ENCODE measurements around the gene SNORC. TPM values are rescaled to one million over a fixed set of nuclear protein-coding genes. Genes with fewer than 3 reads are reported as not detected.

SNORC gene
- 5.6 TPM for total RNA-seq (ENCODE audit: unreplicated experiment)
- long read RNA-seq, partial matches to known transcripts = 0 of 3 reads
- long read RNA-seq, other reads (novel, unspliced or antisense) = 2 of 3 reads

- Mint-ChIP-seq H3K4me1 (ENCODE audit: unreplicated experiment) (peaks cover 11% of the 10 kb centered on the region), H3K36me3 (ENCODE audit: low read depth, unreplicated experiment) (peaks cover 4% of the 10 kb centered on the region), H3K4me3 (ENCODE audit: unreplicated experiment) (no peak within 1 kb of the TSS), H3K27ac (ENCODE audit: unreplicated experiment) (peak within 1 kb of the TSS; percentile 39), H3K27me3 (ENCODE audit: unreplicated experiment) (peaks cover 15% of the 10 kb centered on the region), H3K9me3 (ENCODE audit: unreplicated experiment) (no peaks in the 10 kb centered on the region)
- no peak for DNase-seq (ENCODE audit: low spot score)
- TF ChIP-seq CTCF (IDR thresholded peaks at IDR 0.05; ENCODE audit: unreplicated experiment) = no peak
These were observed at the start of gene SNORC for GRCh38 chr2:232870018-232870765. Gene SNORC, plus strand, starts transcription at chr2:232870264. Its CDS starts 78 bp downstream, at chr2:232870342.

GRCh38 chr2:232829988-232830387, 40.1 kb upstream of the SNORC start:
- no peak for TF ChIP-seq CTCF (IDR thresholded peaks at IDR 0.05; ENCODE audit: unreplicated experiment)
- Mint-ChIP-seq H3K36me3 (ENCODE audit: low read depth, unreplicated experiment) (peaks cover 51% of the 10 kb centered on the region), H3K4me3 (ENCODE audit: unreplicated experiment) (no peak overlapping the region), H3K4me1 (ENCODE audit: unreplicated experiment) (peaks cover 14% of the 10 kb centered on the region), H3K27me3 (ENCODE audit: unreplicated experiment) (peaks cover 4% of the 10 kb centered on the region), H3K27ac (ENCODE audit: unreplicated experiment) (no peak overlapping the region), H3K9me3 (ENCODE audit: unreplicated experiment) (no peaks in the 10 kb centered on the region)
- DNase-seq (ENCODE audit: low spot score) = no peak

- no peak for TF ChIP-seq CTCF (IDR thresholded peaks at IDR 0.05; ENCODE audit: unreplicated experiment)
- H3K27me3 Mint-ChIP-seq (ENCODE audit: unreplicated experiment) = peaks cover 4% of the 10 kb centered on the region
- H3K27ac Mint-ChIP-seq (ENCODE audit: unreplicated experiment) = no peak overlapping the region
- H3K4me1 Mint-ChIP-seq (ENCODE audit: unreplicated experiment) = peaks cover 21% of the 10 kb centered on the region
- peaks cover 39% of the 10 kb centered on the region for H3K36me3 Mint-ChIP-seq (ENCODE audit: low read depth, unreplicated experiment)
- H3K4me3 Mint-ChIP-seq (ENCODE audit: unreplicated experiment) = no peak overlapping the region
- H3K9me3 Mint-ChIP-seq (ENCODE audit: unreplicated experiment) = no peaks in the 10 kb centered on the region
- no peak for DNase-seq (ENCODE audit: low spot score)
These were observed 38.6 kb upstream of the SNORC start for GRCh38 chr2:232831496-232831895.

- TF ChIP-seq CTCF (IDR thresholded peaks at IDR 0.05; ENCODE audit: unreplicated experiment) = no peak
- no peaks in the 10 kb centered on the region for H3K9me3 Mint-ChIP-seq (ENCODE audit: unreplicated experiment)
- H3K27ac Mint-ChIP-seq (ENCODE audit: unreplicated experiment) = peak overlapping the region; percentile 22
- peaks cover 6% of the 10 kb centered on the region for H3K27me3 Mint-ChIP-seq (ENCODE audit: unreplicated experiment)
- H3K36me3 Mint-ChIP-seq (ENCODE audit: low read depth, unreplicated experiment) = peaks cover 38% of the 10 kb centered on the region
- no peak for DNase-seq (ENCODE audit: low spot score)
- H3K4me1 Mint-ChIP-seq (ENCODE audit: unreplicated experiment) = peaks cover 41% of the 10 kb centered on the region
- H3K4me3 Mint-ChIP-seq (ENCODE audit: unreplicated experiment) = peak overlapping the region; percentile 68
These were observed 36.2 kb upstream of the SNORC start for GRCh38 chr2:232833830-232834229.

- DNase-seq (ENCODE audit: low spot score) = no peak
- H3K9me3 Mint-ChIP-seq (ENCODE audit: unreplicated experiment) = no peaks in the 10 kb centered on the region
- no peak for TF ChIP-seq CTCF (IDR thresholded peaks at IDR 0.05; ENCODE audit: unreplicated experiment)
- H3K4me3 Mint-ChIP-seq (ENCODE audit: unreplicated experiment) = no peak overlapping the region
- H3K27me3 Mint-ChIP-seq (ENCODE audit: unreplicated experiment) = peaks cover 8% of the 10 kb centered on the region
- no peak overlapping the region for H3K27ac Mint-ChIP-seq (ENCODE audit: unreplicated experiment)
- H3K36me3 Mint-ChIP-seq (ENCODE audit: low read depth, unreplicated experiment) = peaks cover 40% of the 10 kb centered on the region
- H3K4me1 Mint-ChIP-seq (ENCODE audit: unreplicated experiment) = peaks cover 59% of the 10 kb centered on the region
These were observed 34.3 kb upstream of the SNORC start for GRCh38 chr2:232835687-232836208.
